Endothelial cell (in vitro differentiated cells): ENCODE results near the gene SH3PXD2A. TPM values are rescaled to one million over a fixed set of nuclear protein-coding genes. Genes with fewer than 3 reads are reported as not detected.

Source experiments
- DNase-seq: peaks from one replicate; pipeline ENCODE4 v3.0.0; 2021; ENCODE audit warnings: low spot score
- H3K27ac Mint-ChIP-seq: one replicate; pipeline ENCODE4 v1.8.0; 2021; ENCODE audit warnings: mixed read lengths, inconsistent platforms; ENCODE audit not compliant: unreplicated experiment
- H3K27me3 Mint-ChIP-seq: one replicate; pipeline ENCODE4 v1.8.0; 2021; ENCODE audit warnings: mild to moderate bottlenecking, moderate library complexity, mixed read lengths, inconsistent platforms; ENCODE audit not compliant: unreplicated experiment
- H3K36me3 Mint-ChIP-seq: one replicate; pipeline ENCODE4 v1.8.0; 2021; ENCODE audit warnings: mild to moderate bottlenecking, low read depth, mixed read lengths, inconsistent platforms; ENCODE audit not compliant: unreplicated experiment
- H3K4me1 Mint-ChIP-seq: one replicate; pipeline ENCODE4 v1.8.0; 2021; ENCODE audit warnings: mild to moderate bottlenecking, mixed read lengths, inconsistent platforms; ENCODE audit not compliant: unreplicated experiment
- H3K4me3 Mint-ChIP-seq: one replicate; pipeline ENCODE4 v1.8.0; 2021; ENCODE audit warnings: mild to moderate bottlenecking, mixed read lengths, inconsistent platforms; ENCODE audit not compliant: unreplicated experiment
- H3K9me3 Mint-ChIP-seq: one replicate; pipeline ENCODE4 v1.8.0; 2021; ENCODE audit warnings: mixed read lengths, inconsistent platforms; ENCODE audit not compliant: unreplicated experiment
- CTCF ChIP-seq: fragments of 200-600 bp; sonication (generic); IDR thresholded peaks from one replicate; pipeline ENCODE4 v1.5.0; 2021; ENCODE audit warnings: antibody characterized with exemption; ENCODE audit not compliant: unreplicated experiment
- total RNA-seq: library from RNA; stranded (reverse); fragmentation: NEBNext Ultra II Directional; extraction: Animal tissue kit (Norgen Biotek cat#: 25700); gene quantifications from one replicate; pipeline ENCODE4 v1.2.1, GENCODE V29; 2021; ENCODE audit not compliant: unreplicated experiment

The SH3PXD2A gene
- total RNA-seq, 1 donor from 2014 or later = 59.9 TPM

- Mint-ChIP-seq H3K36me3 (peaks cover 5% of the 10 kb centered on the region), H3K27me3 (no peaks in the 10 kb centered on the region), H3K4me1 (peaks cover 35% of the 10 kb centered on the region), H3K4me3 (no peak overlapping the region), H3K9me3 (no peaks in the 10 kb centered on the region), H3K27ac (no peak overlapping the region)
- no peak for TF ChIP-seq CTCF
- no peak for DNase-seq
Observed at GRCh38 chr10:103822800-103823199, 32.6 kb downstream of the SH3PXD2A start.

GRCh38 chr10:103822107-103822716 lies 33.2 kb downstream of the SH3PXD2A start:
- no peak for TF ChIP-seq CTCF
- no peak for DNase-seq
- Mint-ChIP-seq H3K27ac (no peak overlapping the region), H3K36me3 (peaks cover 3% of the 10 kb centered on the region), H3K4me1 (peaks cover 33% of the 10 kb centered on the region), H3K27me3 (no peaks in the 10 kb centered on the region), H3K4me3 (no peak overlapping the region), H3K9me3 (no peaks in the 10 kb centered on the region)

- peaks cover 3% of the 10 kb centered on the region for H3K36me3 Mint-ChIP-seq
- peaks cover 31% of the 10 kb centered on the region for H3K4me1 Mint-ChIP-seq
- no peaks in the 10 kb centered on the region for H3K27me3 Mint-ChIP-seq
- no peaks in the 10 kb centered on the region for H3K9me3 Mint-ChIP-seq
- no peak for TF ChIP-seq CTCF
- H3K27ac Mint-ChIP-seq = no peak overlapping the region
- DNase-seq = no peak
- no peak overlapping the region for H3K4me3 Mint-ChIP-seq
Observed at GRCh38 chr10:103820101-103821062, 35.0 kb downstream of the SH3PXD2A start.

- Mint-ChIP-seq H3K27ac (no peak overlapping the region), H3K9me3 (no peaks in the 10 kb centered on the region), H3K36me3 (peaks cover 3% of the 10 kb centered on the region), H3K27me3 (no peaks in the 10 kb centered on the region), H3K4me1 (peaks cover 27% of the 10 kb centered on the region), H3K4me3 (no peak overlapping the region)
- no peak for TF ChIP-seq CTCF
- DNase-seq = no peak
Observed at GRCh38 chr10:103819493-103819892, 35.9 kb downstream of the SH3PXD2A start.

- Mint-ChIP-seq H3K9me3 (no peaks in the 10 kb centered on the region), H3K27ac (no peak overlapping the region), H3K27me3 (no peaks in the 10 kb centered on the region), H3K4me3 (no peak overlapping the region), H3K4me1 (peaks cover 21% of the 10 kb centered on the region), H3K36me3 (peaks cover 3% of the 10 kb centered on the region)
- DNase-seq = no peak
- no peak for TF ChIP-seq CTCF
Observed at GRCh38 chr10:103818765-103819374, 36.5 kb downstream of the SH3PXD2A start.
